IPS-NIHi7 (cell line): Measurements from ENCODE around the gene ATPAF1.
A peak's percentile ranks its signal among the peaks of the same experiment; 100 is the strongest.

ENCODE experiments used
- DNase-seq: peaks from one replicate; pipeline ENCODE4 v3.0.0; 2012; ENCODE audit warnings: mixed read lengths; ENCODE audit errors: extremely low spot score

ATPAF1 gene

GRCh38 chr1:46616277-46617107 lies 51.7 kb downstream of the ATPAF1 start, which contains the start of gene MOB3C:
TSS of gene MOB3C (minus strand) at chr1:46616811. CDS start at chr1:46613321, 3,490 bp downstream.
- DNase-seq = peak; percentile 71

- DNase-seq = no peak
Observed at GRCh38 chr1:46615735-46616134, 52.4 kb downstream of the ATPAF1 start.

- no peak for DNase-seq
Observed at GRCh38 chr1:46615088-46615487, 53.1 kb downstream of the ATPAF1 start.

GRCh38 chr1:46614604-46614984 lies 53.6 kb downstream of the ATPAF1 start:
- DNase-seq = no peak

- DNase-seq = peak; percentile 82
Observed at GRCh38 chr1:46613661-46614603, 54.2 kb downstream of the ATPAF1 start.

GRCh38 chr1:46612937-46613660 lies 55.1 kb downstream of the ATPAF1 start:
- DNase-seq = no peak

GRCh38 chr1:46611691-46612221 lies 56.4 kb downstream of the ATPAF1 start:
- no peak for DNase-seq

GRCh38 chr1:46607345-46608130 lies 60.6 kb downstream of the ATPAF1 start:
- no peak for DNase-seq

- no peak for DNase-seq
Observed at GRCh38 chr1:46606255-46606965, 61.8 kb downstream of the ATPAF1 start.

GRCh38 chr1:46605232-46605631 lies 62.9 kb downstream of the ATPAF1 start:
- DNase-seq = no peak

- peak; percentile 100 for DNase-seq
Observed at GRCh38 chr1:46603858-46604549, 64.2 kb downstream of the ATPAF1 start, which contains the start of gene MKNK1. TSS of gene MKNK1 (minus strand) at chr1:46604268. CDS start at chr1:46583327, 20,941 bp downstream.

GRCh38 chr1:46603481-46603857 lies 64.7 kb downstream of the ATPAF1 start:
- DNase-seq = no peak

- DNase-seq = no peak
Observed at GRCh38 chr1:46601257-46602007, 66.7 kb downstream of the ATPAF1 start.

- DNase-seq = no peak
Observed at GRCh38 chr1:46599059-46599970, 68.8 kb downstream of the ATPAF1 start.

- no peak for DNase-seq
Observed at GRCh38 chr1:46596846-46597245, 71.3 kb downstream of the ATPAF1 start.

GRCh38 chr1:46596036-46596435 lies 72.1 kb downstream of the ATPAF1 start:
- DNase-seq = no peak

- DNase-seq = no peak
Observed at GRCh38 chr1:46595127-46595526, 73.0 kb downstream of the ATPAF1 start.

GRCh38 chr1:46594063-46594462 lies 74.1 kb downstream of the ATPAF1 start:
- no peak for DNase-seq
